Esophagus muscularis mucosa (tissue), 4 donors: Measurements from ENCODE around the gene CACNB4. TPM values are rescaled to one million over a fixed set of nuclear protein-coding genes. Genes with fewer than 3 reads are reported as not detected.
"Not testable (repeated sequence)": the region's sequence is repeated elsewhere in the genome, so short reads cannot be mapped to it uniquely, and the experiment has no call there.

Experiments used
- DNase-seq: peaks from one replicate; pipeline ENCODE4 v3.0.0-alpha.2; 2017; ENCODE audit errors: extremely low spot score
- H3K27ac ChIP-seq, 4 donors: fragments of 200-600 bp; sonication (generic); replicated peaks in 1 of 4; 1 replicate in 3 of 4; 2 replicates in 1 of 4; pipeline ENCODE4 v1.5.1; 2016 to 2019; ENCODE audit warnings: mild to moderate bottlenecking in 1 of 4
- H3K27me3 ChIP-seq, 4 donors: fragments of 200-600 bp; sonication (generic); one replicate each; pipeline versions ENCODE4 v1.5.1 to v1.6.0; 2016 to 2019
- H3K36me3 ChIP-seq, 4 donors: fragments of 200-600 bp; sonication (generic); one replicate each; pipeline ENCODE4 v1.5.1; 2016 to 2019
- H3K4me1 ChIP-seq, 4 donors: fragments of 200-600 bp; sonication (generic); one replicate each; pipeline ENCODE4 v1.5.1; 2016 to 2019
- H3K4me3 ChIP-seq, 4 donors: fragments of 200-600 bp; sonication (generic); 1 replicate in 2 of 4; 2 replicates in 2 of 4; pipeline ENCODE4 v1.5.1; 2016 to 2019; ENCODE audit warnings: mild to moderate bottlenecking in 4 of 4, moderate library complexity in 1 of 4
- H3K9me3 ChIP-seq, 4 donors: fragments of 200-600 bp; sonication (generic); 1 replicate in 3 of 4; 2 replicates in 1 of 4; pipeline ENCODE4 v1.5.1; 2016 to 2019
- CTCF ChIP-seq, 3 experiments: fragments of 200-600 bp in 2 of 3; fragments of 450-650 bp in 1 of 3; sonication (generic) in 2 of 3; IDR thresholded peaks; one replicate each; pipeline ENCODE4 v1.5.1; 2017 to 2019; ENCODE audit warnings: antibody characterized with exemption in 3 of 3, mild to moderate bottlenecking in 2 of 3, moderate library complexity in 1 of 3
- EP300 ChIP-seq: sonication (generic); formaldehyde crosslinking; IDR thresholded peaks from one replicate; pipeline ENCODE4 v1.6.1; 2017; ENCODE audit warnings: antibody characterized with exemption
- POLR2A ChIP-seq: fragments of 450-650 bp; IDR thresholded peaks from one replicate; pipeline ENCODE4 v1.6.1; 2017; ENCODE audit warnings: antibody characterized with exemption, moderate library complexity, mild to moderate bottlenecking, low read depth
- POLR2AphosphoS5 ChIP-seq, 2 donors: sonication (generic); formaldehyde crosslinking; IDR thresholded peaks; one replicate each; pipeline ENCODE4 v1.6.1; 2017; ENCODE audit warnings: antibody characterized with exemption in 2 of 2
- WGBS: methylation state at CpG from one replicate; pipeline ENCODE4 v1.1.5; 2018; 5-methylcytosine and 5-hydroxymethylcytosine counted together
- intact Hi-C: fragments of 100-400 bp; cut with DNase I; formaldehyde crosslinking; loops from one replicate; pipeline ENCODE4 v1.15.1; 2023
- total RNA-seq, 4 donors: library from RNA; depleted of rRNA; stranded (reverse); fragments of >200 nt; gene quantifications; one replicate each; pipeline versions ENCODE4 v1.1.0 to v1.2.1, GENCODE V29; 2016

CACNB4 gene
- total RNA-seq, 4 donors from 2014 or later: 1.7 to 3.5 (median 2.3) TPM

DNA sequence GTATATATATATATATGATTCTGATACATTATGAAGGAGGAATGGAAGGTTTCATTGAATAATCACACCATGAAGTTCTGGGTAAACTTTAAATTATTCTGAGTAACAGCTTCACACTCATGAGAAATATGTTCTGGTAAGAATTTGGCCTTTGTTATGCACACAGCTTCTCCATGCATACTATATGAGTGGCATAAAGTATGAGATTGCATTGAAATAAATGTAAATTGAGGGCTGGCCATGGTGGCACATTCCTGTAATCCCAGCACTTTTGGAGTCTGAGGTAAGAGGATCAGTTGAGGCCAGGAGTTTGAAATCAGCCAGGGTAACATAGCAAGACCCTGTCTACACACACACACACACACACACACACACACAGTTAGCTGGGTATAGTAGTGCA lies 220.6 kb downstream of the CACNB4 start:
- no peaks in the 10 kb centered on the region for H3K9me3 ChIP-seq
- no peak for TF ChIP-seq CTCF (IDR thresholded peaks at IDR 0.05)
- TF ChIP-seq EP300: no peak
- no peak for TF ChIP-seq POLR2A
- no peak for TF ChIP-seq POLR2AphosphoS5 (IDR thresholded peaks at IDR 0.05)
- H3K36me3 ChIP-seq: no peaks in the 10 kb centered on the region
- H3K4me3 ChIP-seq: no peak overlapping the region
- no peaks in the 10 kb centered on the region for H3K27me3 ChIP-seq
- intact Hi-C loops: no loop called here
- DNase-seq: no peak
- no peak overlapping the region for H3K27ac ChIP-seq
- H3K4me1 ChIP-seq: peaks cover 0 to 5% (median 5%) of the 10 kb centered on the region in 4 donors

- H3K4me1 ChIP-seq, H3K9me3 ChIP-seq, H3K4me3 ChIP-seq, H3K36me3 ChIP-seq, intact Hi-C loops, H3K27me3 ChIP-seq, H3K27ac ChIP-seq, DNase-seq: not testable (repeated sequence)
- no CpG with 5 or more reads among the region's 34 CpGs for WGBS
Observed at GRCh38 chr2:151875631-151876030, 223.2 kb downstream of the CACNB4 start.

- no peaks in the 10 kb centered on the region for H3K9me3 ChIP-seq
- no peak for DNase-seq
- no peak overlapping the region for H3K27ac ChIP-seq
- no peaks in the 10 kb centered on the region for H3K4me1 ChIP-seq
- TF ChIP-seq POLR2AphosphoS5 (IDR thresholded peaks at IDR 0.05): no peak
- no peak for TF ChIP-seq EP300
- TF ChIP-seq CTCF (IDR thresholded peaks at IDR 0.05): no peak
- no peak for TF ChIP-seq POLR2A
- intact Hi-C loops: no loop called here
- no peak overlapping the region for H3K4me3 ChIP-seq
- H3K27me3 ChIP-seq: no peaks in the 10 kb centered on the region
- WGBS: 83% methylated on average over 3 of the region's 3 CpGs
- no peaks in the 10 kb centered on the region for H3K36me3 ChIP-seq
Observed at GRCh38 chr2:151872463-151872862, 226.4 kb downstream of the CACNB4 start.

DNA sequence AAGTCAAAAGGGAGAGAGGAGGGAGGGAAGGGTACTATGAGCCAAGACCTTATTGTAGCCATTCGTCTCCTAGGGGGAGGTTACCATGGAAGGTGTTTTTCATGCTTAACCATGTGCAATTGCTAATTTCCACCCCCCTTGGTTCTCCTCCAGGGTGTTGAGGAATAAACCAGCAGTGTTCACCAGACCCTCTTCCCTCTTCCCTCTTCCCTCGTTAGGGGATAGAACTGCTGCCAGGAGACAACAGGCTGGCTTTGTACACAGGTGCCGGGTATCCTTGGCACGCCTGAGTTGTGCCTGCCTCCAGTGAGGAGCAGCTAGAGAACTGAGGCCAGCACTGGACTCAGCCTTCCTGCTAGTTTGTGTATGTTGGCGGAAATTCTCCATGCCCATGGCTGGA lies 229.6 kb downstream of the CACNB4 start:
- H3K36me3 ChIP-seq: no peaks in the 10 kb centered on the region
- H3K27me3 ChIP-seq: no peaks in the 10 kb centered on the region
- WGBS: 85% methylated on average over 5 of the region's 5 CpGs
- TF ChIP-seq EP300 (no peak), POLR2AphosphoS5 (IDR thresholded peaks at IDR 0.05) (no peak), POLR2A (no peak), CTCF (IDR thresholded peaks at IDR 0.05) (no peak)
- DNase-seq: no peak
- intact Hi-C loops: no loop called here
- H3K9me3 ChIP-seq: no peaks in the 10 kb centered on the region
- no peak overlapping the region for H3K27ac ChIP-seq
- H3K4me3 ChIP-seq: no peak overlapping the region
- no peaks in the 10 kb centered on the region for H3K4me1 ChIP-seq

- TF ChIP-seq POLR2AphosphoS5 (IDR thresholded peaks at IDR 0.05) (no peak), EP300 (no peak), POLR2A (no peak), CTCF (IDR thresholded peaks at IDR 0.05) (no peak)
- intact Hi-C loops: no loop called here
- H3K4me1 ChIP-seq: peaks cover 0 to 12% (median 5%) of the 10 kb centered on the region in 4 donors
- no peak overlapping the region for H3K4me3 ChIP-seq
- H3K27ac ChIP-seq: no peak overlapping the region
- H3K27me3 ChIP-seq: no peaks in the 10 kb centered on the region
- H3K36me3 ChIP-seq: no peaks in the 10 kb centered on the region
- WGBS: 95% methylated on average over 5 of the region's 5 CpGs
- no peaks in the 10 kb centered on the region for H3K9me3 ChIP-seq
- DNase-seq: no peak
Observed at GRCh38 chr2:151862700-151863099, 236.1 kb downstream of the CACNB4 start.
